GM12801 (cell line): ENCODE results near the gene FAM241B.

ENCODE experiments used
- CTCF ChIP-seq: IDR thresholded peaks from one replicate; pipeline ENCODE4 v1.5.1; 2011; ENCODE audit warnings: control low read depth; ENCODE audit not compliant: insufficient read length; ENCODE audit errors: extremely low read depth

The FAM241B gene

GRCh38 chr10:69629897-69630650 is at the start of gene FAM241B:
Gene FAM241B (plus strand): TSS chr10:69630247. CDS start chr10:69631744, 1,497 bp downstream.
- TF ChIP-seq CTCF: no peak

- no peak for TF ChIP-seq CTCF
Observed at GRCh38 chr10:69580435-69580834, 49.6 kb upstream of the FAM241B start.

- TF ChIP-seq CTCF: no peak
Observed at GRCh38 chr10:69583106-69583505, 46.9 kb upstream of the FAM241B start.

- TF ChIP-seq CTCF: no peak
Observed at GRCh38 chr10:69584624-69585023, 45.4 kb upstream of the FAM241B start.

GRCh38 chr10:69588358-69588757 is 41.7 kb upstream of the FAM241B start:
- TF ChIP-seq CTCF: no peak

- no peak for TF ChIP-seq CTCF
Observed at GRCh38 chr10:69600761-69601330, 29.2 kb upstream of the FAM241B start.

- no peak for TF ChIP-seq CTCF
Observed at GRCh38 chr10:69609077-69609476, 21.0 kb upstream of the FAM241B start.
